GM12878 (cell line): ENCODE measurements around the gene CARD16.
"Not testable (repeated sequence)": the region's sequence is repeated elsewhere in the genome, so short reads cannot be mapped to it uniquely, and the experiment has no call there.

Experiments used
- CHD4 ChIP-seq: fragments of 200-600 bp; sonication (generic); IDR thresholded peaks from 2 replicates; pipeline ENCODE4 v1.6.1; 2016; ENCODE audit warnings: mild to moderate bottlenecking
- CTCF ChIP-seq, 3 experiments: IDR thresholded peaks in 2 of 3; conservative IDR thresholded peaks in 1 of 3; 2 replicates each; pipeline ENCODE4 v1.5.1; 2011; ENCODE audit warnings: low read depth in 3 of 3, low read length in 3 of 3, mild to moderate bottlenecking in 3 of 3, control low read depth in 2 of 3, moderate library complexity in 2 of 3, inconsistent platforms in 1 of 3, mixed read lengths in 1 of 3; ENCODE audit not compliant: control insufficient read depth in 2 of 3, insufficient read depth in 1 of 3; ENCODE audit errors: extremely low read depth in 1 of 3
- ZNF384 ChIP-seq: IDR thresholded peaks from 2 replicates; pipeline ENCODE4 v1.6.1; 2012; ENCODE audit warnings: low read depth, mild to moderate bottlenecking, low read length, improper control_type of control experiment, borderline replicate concordance
- TF ChIP-seq, protein P1 (sequence below): IDR thresholded peaks from 2 replicates; pipeline ENCODE4 v1.6.1; 2012; ENCODE audit warnings: low read depth, low read length, improper control_type of control experiment

DNA sequence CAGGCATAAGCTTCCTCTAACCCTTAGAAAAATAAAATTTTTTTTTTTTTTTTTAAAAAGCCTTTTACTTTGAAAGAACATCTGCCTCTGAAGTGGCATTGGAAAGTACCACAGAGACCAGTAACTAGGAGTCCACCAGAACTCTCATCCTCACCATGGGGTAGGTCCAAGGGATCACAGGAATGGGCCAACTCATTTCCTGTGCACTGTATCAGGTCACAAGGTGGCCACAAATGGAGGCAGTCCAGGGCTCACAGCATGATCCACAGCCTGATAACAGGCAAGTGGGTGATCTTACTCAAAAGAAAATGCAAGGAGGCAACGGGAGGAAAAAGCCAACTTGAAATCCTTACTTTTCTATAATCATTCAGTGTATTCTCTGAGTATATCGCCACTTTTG lies 24.6 kb upstream of the CARD16 start:
- not testable (repeated sequence) for TF ChIP-seq ZNF384; CHD4; CTCF (IDR thresholded peaks at IDR 0.05 in 2 of 3, conservative IDR thresholded peaks at IDR 0.05 in 1 of 3; ENCODE audit: control insufficient read depth in 2 of 3, extremely low read depth in 1 of 3, insufficient read depth in 1 of 3, low read depth in 3 of 3, low read length in 3 of 3)
- TF ChIP-seq, protein P1, sequence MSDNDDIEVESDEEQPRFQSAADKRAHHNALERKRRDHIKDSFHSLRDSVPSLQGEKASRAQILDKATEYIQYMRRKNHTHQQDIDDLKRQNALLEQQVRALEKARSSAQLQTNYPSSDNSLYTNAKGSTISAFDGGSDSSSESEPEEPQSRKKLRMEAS = not testable (repeated sequence)
